BJ (cell line): ENCODE results near the gene TRPM1. TPM values are rescaled to one million over a fixed set of nuclear protein-coding genes. Genes with fewer than 3 reads are reported as not detected.

Source experiments
- CTCF ChIA-PET: fragments of 350-600 bp; formaldehyde crosslinking; extraction: SDS; loops from one replicate; lab custom pipeline; 2021; ENCODE audit warnings: antibody characterized with exemption, inconsistent platforms; lab: Yijun Ruan, JAX
- POLR2A ChIA-PET: fragments of 300-600 bp; sonication (Branson Sonifier 250); formaldehyde crosslinking; extraction: SDS; loops from one replicate; lab custom pipeline; 2021; ENCODE audit warnings: antibody characterized with exemption; lab: Charles Lee
- DNase-seq: peaks from one replicate; pipeline ENCODE4 v3.0.0-alpha.2; 2011; ENCODE audit warnings: low read depth
- H3K27me3 ChIP-seq: 2 replicates; pipeline ENCODE4 v1.6.0; 2011; ENCODE audit warnings: low read length; ENCODE audit not compliant: control insufficient read depth, insufficient read depth
- H3K36me3 ChIP-seq: 2 replicates; pipeline ENCODE4 v1.5.1; 2011; ENCODE audit warnings: low read length; ENCODE audit not compliant: control insufficient read depth, insufficient read depth
- H3K4me3 ChIP-seq: 2 replicates; pipeline ENCODE4 v1.5.1; 2011; ENCODE audit warnings: low read depth, mild to moderate bottlenecking, control low read depth, low read length
- polyA plus RNA-seq: library from polyadenylated mRNA; depleted of rRNA; stranded (reverse); fragments of >200 nt; gene quantifications from 2 replicates; pipeline ENCODE4 v1.2.3, GENCODE V29; 2011
- TF ChIP-seq, protein P1 (sequence below): IDR thresholded peaks from 2 replicates; pipeline ENCODE4 v1.5.1; 2011; ENCODE audit warnings: low read depth, mild to moderate bottlenecking, control low read depth, inconsistent platforms, low read length, moderate library complexity; ENCODE audit not compliant: insufficient read depth

TRPM1 gene
- polyA plus RNA-seq, 1 experiment: 0.44 TPM

DNA sequence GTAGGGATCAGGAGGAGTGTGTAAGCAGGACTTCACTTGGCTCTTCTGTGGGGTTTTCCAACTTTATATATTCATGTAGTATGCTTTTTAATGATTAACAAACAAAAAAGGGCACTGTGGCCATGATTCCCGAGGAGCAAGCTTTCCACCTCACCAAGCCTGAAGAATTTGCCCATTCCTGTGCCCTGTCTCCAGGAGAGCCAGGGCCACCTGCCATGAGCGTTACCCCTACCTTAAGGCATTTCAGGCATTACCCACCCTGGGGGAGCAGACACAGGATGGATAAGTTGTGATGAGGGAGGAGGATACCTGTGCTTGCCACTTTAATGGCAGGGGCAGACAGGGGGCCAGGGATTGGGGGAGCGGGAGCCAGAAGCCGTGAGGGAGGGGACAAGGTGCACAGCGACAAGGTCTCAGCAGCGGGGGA is 3.0 kb downstream of the TRPM1 start:
- TF ChIP-seq, protein P1, sequence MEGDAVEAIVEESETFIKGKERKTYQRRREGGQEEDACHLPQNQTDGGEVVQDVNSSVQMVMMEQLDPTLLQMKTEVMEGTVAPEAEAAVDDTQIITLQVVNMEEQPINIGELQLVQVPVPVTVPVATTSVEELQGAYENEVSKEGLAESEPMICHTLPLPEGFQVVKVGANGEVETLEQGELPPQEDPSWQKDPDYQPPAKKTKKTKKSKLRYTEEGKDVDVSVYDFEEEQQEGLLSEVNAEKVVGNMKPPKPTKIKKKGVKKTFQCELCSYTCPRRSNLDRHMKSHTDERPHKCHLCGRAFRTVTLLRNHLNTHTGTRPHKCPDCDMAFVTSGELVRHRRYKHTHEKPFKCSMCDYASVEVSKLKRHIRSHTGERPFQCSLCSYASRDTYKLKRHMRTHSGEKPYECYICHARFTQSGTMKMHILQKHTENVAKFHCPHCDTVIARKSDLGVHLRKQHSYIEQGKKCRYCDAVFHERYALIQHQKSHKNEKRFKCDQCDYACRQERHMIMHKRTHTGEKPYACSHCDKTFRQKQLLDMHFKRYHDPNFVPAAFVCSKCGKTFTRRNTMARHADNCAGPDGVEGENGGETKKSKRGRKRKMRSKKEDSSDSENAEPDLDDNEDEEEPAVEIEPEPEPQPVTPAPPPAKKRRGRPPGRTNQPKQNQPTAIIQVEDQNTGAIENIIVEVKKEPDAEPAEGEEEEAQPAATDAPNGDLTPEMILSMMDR: no peak
- Histone ChIP-seq H3K36me3 (no peaks in the 10 kb centered on the region), H3K27me3 (no peaks in the 10 kb centered on the region), H3K4me3 (no peak overlapping the region)
- ChIA-PET POLR2A (no interaction called here), CTCF (interaction anchor here (1.1 kb wide), 1 partner anchor 30 kb away, joined by 3 read pairs; no protein-coding TSS in a partner anchor)
- DNase-seq: no peak

DNA sequence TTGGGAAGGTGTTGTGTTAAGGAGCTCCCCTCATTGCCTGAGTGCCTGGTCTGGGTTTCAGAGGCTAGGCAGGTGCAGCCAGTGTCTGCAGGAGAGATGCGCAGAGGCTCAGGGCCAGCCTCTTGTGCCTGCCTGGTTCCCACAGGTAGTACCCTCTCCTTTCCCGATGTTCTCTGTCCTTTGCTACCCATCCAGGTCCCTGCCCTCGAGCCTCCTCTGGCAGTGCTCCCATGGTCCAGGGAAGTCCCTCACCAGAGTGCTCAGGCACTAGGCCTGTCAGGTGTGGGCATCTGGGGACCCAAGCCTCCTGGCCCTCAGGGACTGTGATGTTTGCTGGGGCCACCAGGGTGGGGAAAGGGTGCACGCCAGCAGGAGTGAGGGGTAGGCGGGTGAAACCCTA is 5.0 kb downstream of the TRPM1 start:
- ChIA-PET POLR2A (no interaction called here), CTCF (no interaction called here)
- TF ChIP-seq, protein P1: no peak
- DNase-seq: no peak
- H3K27me3 ChIP-seq: no peaks in the 10 kb centered on the region
- H3K36me3 ChIP-seq: no peaks in the 10 kb centered on the region
- H3K4me3 ChIP-seq: no peak overlapping the region

DNA sequence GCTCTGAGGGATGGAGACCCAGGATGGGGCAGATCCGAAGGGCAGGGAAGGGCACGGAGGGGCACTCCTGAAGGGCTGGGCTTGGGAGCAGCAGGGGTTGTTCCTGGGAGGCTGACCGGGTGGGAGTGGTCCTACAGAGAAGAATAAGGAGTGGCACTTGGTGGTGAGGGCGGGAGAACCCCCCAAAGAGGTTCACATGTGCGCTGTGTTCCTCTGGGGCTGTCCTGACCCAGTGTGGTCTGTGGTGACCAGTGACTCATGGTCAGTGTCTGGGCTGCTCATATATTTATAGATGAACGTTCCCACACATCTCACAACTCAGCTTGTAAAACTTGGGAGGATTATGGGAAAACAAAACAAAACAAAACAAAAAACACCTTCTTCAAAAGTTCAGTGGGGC is 10.0 kb downstream of the TRPM1 start:
- H3K4me3 ChIP-seq: no peak overlapping the region
- no peaks in the 10 kb centered on the region; the same call in 1 of the 2 replicates for H3K27me3 ChIP-seq
- H3K36me3 ChIP-seq: no peaks in the 10 kb centered on the region
- ChIA-PET POLR2A (no interaction called here), CTCF (interaction anchor here (0.9 to 2.0 kb wide), 3 partner anchors 10 to 37 kb away, joined by 3 to 5 read pairs (median 4); partner anchors contain the start of gene TRPM1)
- TF ChIP-seq, protein P1: no peak
- peak; percentile 82 for DNase-seq

DNA sequence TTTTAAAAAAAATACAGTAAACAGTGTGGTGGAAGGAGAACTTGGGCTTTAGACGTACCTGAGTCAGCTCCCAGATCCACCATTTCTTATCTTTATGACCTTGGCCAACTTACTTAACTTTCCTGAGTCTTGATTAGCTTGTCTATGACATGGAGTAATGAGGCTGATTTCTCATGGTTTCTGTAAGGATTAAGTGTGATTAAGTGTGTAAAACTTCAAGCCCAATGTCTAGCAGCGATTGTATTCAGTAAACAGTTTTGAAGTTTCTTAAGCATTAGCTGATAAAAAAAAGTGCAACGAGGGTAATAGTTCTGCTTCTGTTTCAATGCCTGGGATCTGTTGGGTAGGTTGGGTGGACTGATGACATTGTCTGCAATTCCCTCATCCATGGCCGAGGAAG is 10.8 kb downstream of the TRPM1 start:
- Histone ChIP-seq H3K36me3 (no peaks in the 10 kb centered on the region), H3K27me3 (no peaks in the 10 kb centered on the region; the same call in 1 of the 2 replicates), H3K4me3 (no peak overlapping the region)
- no peak for DNase-seq
- TF ChIP-seq, protein P1: no peak
- ChIA-PET CTCF (interaction anchor here (0.6 to 2.0 kb wide), 4 partner anchors 10 to 60 kb away, joined by 3 to 5 read pairs (median 4); partner anchors contain the start of gene TRPM1), POLR2A (no interaction called here)

DNA sequence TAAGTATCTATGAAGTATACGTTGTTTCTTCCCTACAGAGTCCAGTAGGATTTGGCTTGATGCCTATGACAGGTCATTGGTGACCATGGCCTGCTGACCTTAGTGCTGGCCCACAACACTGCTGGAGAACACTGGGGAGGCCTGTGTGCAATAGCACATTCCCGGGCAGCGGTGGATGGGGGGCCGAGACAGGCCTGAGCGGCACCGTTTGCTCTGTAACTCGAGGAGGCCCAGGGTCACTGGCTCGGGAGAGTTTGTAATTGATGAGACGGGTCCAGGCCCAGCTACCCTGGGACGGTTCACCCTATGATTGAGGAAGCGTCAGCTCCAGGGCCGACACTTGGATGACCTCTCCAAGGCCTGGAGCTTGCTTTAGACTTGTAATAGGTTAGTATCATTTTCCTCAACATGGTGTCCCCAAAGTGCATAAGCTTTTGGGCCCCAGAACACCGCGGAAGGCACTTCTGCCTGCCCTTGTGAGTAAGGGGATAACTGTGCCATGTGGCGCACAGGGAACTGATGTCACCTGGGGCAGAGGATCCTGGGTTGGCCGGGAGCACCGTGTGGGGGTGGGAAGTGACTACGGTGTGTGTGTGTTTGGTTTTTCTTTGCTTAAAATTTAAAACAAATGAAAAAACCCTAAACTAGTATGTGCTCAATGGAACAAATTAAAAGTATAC is 12.0 kb downstream of the TRPM1 start:
- no peaks in the 10 kb centered on the region for H3K36me3 ChIP-seq
- DNase-seq: no peak
- H3K27me3 ChIP-seq: no peaks in the 10 kb centered on the region; the same call in 1 of the 2 replicates
- TF ChIP-seq, protein P1: no peak
- ChIA-PET CTCF (no interaction called here), POLR2A (no interaction called here)
- no peak overlapping the region for H3K4me3 ChIP-seq
